ENCODE data around the gene RASA4. TPM values are rescaled to one million over a fixed set of nuclear protein-coding genes. Genes with fewer than 3 reads are reported as not detected.
"Not testable (repeated sequence)": the region's sequence is repeated elsewhere in the genome, so short reads cannot be mapped to it uniquely, and the experiment has no call there.

Gene RASA4
- total RNA-seq, 1 donor from 2014 or later, result 102 TPM

- Mint-ChIP-seq H3K27ac (ENCODE audit: unreplicated experiment) (peak within 1 kb of the TSS; percentile 52), H3K4me3 (ENCODE audit: unreplicated experiment) (peak within 1 kb of the TSS; percentile 83)
- H3K4me1 Mint-ChIP-seq (ENCODE audit: low read depth, unreplicated experiment); H3K36me3 Mint-ChIP-seq (ENCODE audit: unreplicated experiment); H3K9me3 Mint-ChIP-seq (ENCODE audit: unreplicated experiment); H3K27me3 Mint-ChIP-seq (ENCODE audit: unreplicated experiment): not testable (repeated sequence)
- peak; percentile 93 for DNase-seq
- peak; percentile 54 for TF ChIP-seq CTCF (IDR thresholded peaks at IDR 0.05; ENCODE audit: partially characterized antibody, unreplicated experiment)
Observed at GRCh38 chr7:102572261-102573239, 44.0 kb downstream of the RASA4 start, which contains the start of gene POLR2J3. Gene POLR2J3, minus strand, starts transcription at chr7:102572583. Its CDS starts 62 bp downstream, at chr7:102572521.

GRCh38 chr7:102568620-102569019 lies 47.9 kb downstream of the RASA4 start:
- H3K4me1 Mint-ChIP-seq (ENCODE audit: low read depth, unreplicated experiment); H3K4me3 Mint-ChIP-seq (ENCODE audit: unreplicated experiment); H3K27ac Mint-ChIP-seq (ENCODE audit: unreplicated experiment); H3K27me3 Mint-ChIP-seq (ENCODE audit: unreplicated experiment); H3K9me3 Mint-ChIP-seq (ENCODE audit: unreplicated experiment); H3K36me3 Mint-ChIP-seq (ENCODE audit: unreplicated experiment): not testable (repeated sequence)
- DNase-seq, result peak; percentile 1

GRCh38 chr7:102550808-102551422 lies 65.6 kb downstream of the RASA4 start, which contains the start of gene SPDYE2:
Gene SPDYE2, plus strand, starts transcription at chr7:102551226. Its CDS starts 2,030 bp downstream, at chr7:102553256.
- not testable (repeated sequence) for H3K4me1 Mint-ChIP-seq (ENCODE audit: low read depth, unreplicated experiment); H3K4me3 Mint-ChIP-seq (ENCODE audit: unreplicated experiment); H3K36me3 Mint-ChIP-seq (ENCODE audit: unreplicated experiment); H3K27ac Mint-ChIP-seq (ENCODE audit: unreplicated experiment); DNase-seq; H3K27me3 Mint-ChIP-seq (ENCODE audit: unreplicated experiment); H3K9me3 Mint-ChIP-seq (ENCODE audit: unreplicated experiment)

GRCh38 chr7:102546353-102546752 lies 70.2 kb downstream of the RASA4 start:
- H3K9me3 Mint-ChIP-seq (ENCODE audit: unreplicated experiment); H3K27ac Mint-ChIP-seq (ENCODE audit: unreplicated experiment); H3K27me3 Mint-ChIP-seq (ENCODE audit: unreplicated experiment); H3K4me3 Mint-ChIP-seq (ENCODE audit: unreplicated experiment); H3K36me3 Mint-ChIP-seq (ENCODE audit: unreplicated experiment); H3K4me1 Mint-ChIP-seq (ENCODE audit: low read depth, unreplicated experiment); DNase-seq: not testable (repeated sequence)

- not testable (repeated sequence) for H3K36me3 Mint-ChIP-seq (ENCODE audit: unreplicated experiment); H3K27me3 Mint-ChIP-seq (ENCODE audit: unreplicated experiment); H3K9me3 Mint-ChIP-seq (ENCODE audit: unreplicated experiment); DNase-seq; H3K4me3 Mint-ChIP-seq (ENCODE audit: unreplicated experiment); H3K27ac Mint-ChIP-seq (ENCODE audit: unreplicated experiment); H3K4me1 Mint-ChIP-seq (ENCODE audit: low read depth, unreplicated experiment)
Observed at GRCh38 chr7:102545288-102545687, 71.3 kb downstream of the RASA4 start.

GRCh38 chr7:102544372-102544771 lies 72.2 kb downstream of the RASA4 start:
- not testable (repeated sequence) for DNase-seq; H3K36me3 Mint-ChIP-seq (ENCODE audit: unreplicated experiment); H3K9me3 Mint-ChIP-seq (ENCODE audit: unreplicated experiment); H3K27me3 Mint-ChIP-seq (ENCODE audit: unreplicated experiment); H3K27ac Mint-ChIP-seq (ENCODE audit: unreplicated experiment); H3K4me1 Mint-ChIP-seq (ENCODE audit: low read depth, unreplicated experiment); H3K4me3 Mint-ChIP-seq (ENCODE audit: unreplicated experiment)

GRCh38 chr7:102543596-102543995 lies 73.0 kb downstream of the RASA4 start, which contains the start of gene UPK3BL2:
Gene UPK3BL2, minus strand, starts transcription at chr7:102543696. Its CDS starts 60 bp downstream, at chr7:102543636.
- H3K36me3 Mint-ChIP-seq (ENCODE audit: unreplicated experiment); H3K4me3 Mint-ChIP-seq (ENCODE audit: unreplicated experiment); H3K27ac Mint-ChIP-seq (ENCODE audit: unreplicated experiment); H3K9me3 Mint-ChIP-seq (ENCODE audit: unreplicated experiment); DNase-seq; H3K27me3 Mint-ChIP-seq (ENCODE audit: unreplicated experiment); H3K4me1 Mint-ChIP-seq (ENCODE audit: low read depth, unreplicated experiment): not testable (repeated sequence)

GRCh38 chr7:102542771-102543170 lies 73.8 kb downstream of the RASA4 start:
- not testable (repeated sequence) for H3K36me3 Mint-ChIP-seq (ENCODE audit: unreplicated experiment); H3K4me1 Mint-ChIP-seq (ENCODE audit: low read depth, unreplicated experiment); H3K27ac Mint-ChIP-seq (ENCODE audit: unreplicated experiment); DNase-seq; H3K27me3 Mint-ChIP-seq (ENCODE audit: unreplicated experiment); H3K4me3 Mint-ChIP-seq (ENCODE audit: unreplicated experiment); H3K9me3 Mint-ChIP-seq (ENCODE audit: unreplicated experiment)

GRCh38 chr7:102542083-102542482 lies 74.5 kb downstream of the RASA4 start:
- H3K27ac Mint-ChIP-seq (ENCODE audit: unreplicated experiment); DNase-seq; H3K27me3 Mint-ChIP-seq (ENCODE audit: unreplicated experiment); H3K4me3 Mint-ChIP-seq (ENCODE audit: unreplicated experiment); H3K36me3 Mint-ChIP-seq (ENCODE audit: unreplicated experiment); H3K4me1 Mint-ChIP-seq (ENCODE audit: low read depth, unreplicated experiment); H3K9me3 Mint-ChIP-seq (ENCODE audit: unreplicated experiment): not testable (repeated sequence)

GRCh38 chr7:102540604-102541003 lies 76.0 kb downstream of the RASA4 start:
- H3K4me1 Mint-ChIP-seq (ENCODE audit: low read depth, unreplicated experiment); H3K36me3 Mint-ChIP-seq (ENCODE audit: unreplicated experiment); H3K4me3 Mint-ChIP-seq (ENCODE audit: unreplicated experiment); H3K27ac Mint-ChIP-seq (ENCODE audit: unreplicated experiment); H3K9me3 Mint-ChIP-seq (ENCODE audit: unreplicated experiment); H3K27me3 Mint-ChIP-seq (ENCODE audit: unreplicated experiment); DNase-seq: not testable (repeated sequence)

- not testable (repeated sequence) for DNase-seq; H3K4me1 Mint-ChIP-seq (ENCODE audit: low read depth, unreplicated experiment); H3K36me3 Mint-ChIP-seq (ENCODE audit: unreplicated experiment); H3K27ac Mint-ChIP-seq (ENCODE audit: unreplicated experiment); H3K9me3 Mint-ChIP-seq (ENCODE audit: unreplicated experiment); H3K27me3 Mint-ChIP-seq (ENCODE audit: unreplicated experiment); H3K4me3 Mint-ChIP-seq (ENCODE audit: unreplicated experiment)
Observed at GRCh38 chr7:102535062-102535615, 81.4 kb downstream of the RASA4 start.
